ENCODE data around the gene ENTPD2.
"Not testable (repeated sequence)": the region's sequence is repeated elsewhere in the genome, so short reads cannot be mapped to it uniquely, and the experiment has no call there.

ENTPD2 gene

DNA sequence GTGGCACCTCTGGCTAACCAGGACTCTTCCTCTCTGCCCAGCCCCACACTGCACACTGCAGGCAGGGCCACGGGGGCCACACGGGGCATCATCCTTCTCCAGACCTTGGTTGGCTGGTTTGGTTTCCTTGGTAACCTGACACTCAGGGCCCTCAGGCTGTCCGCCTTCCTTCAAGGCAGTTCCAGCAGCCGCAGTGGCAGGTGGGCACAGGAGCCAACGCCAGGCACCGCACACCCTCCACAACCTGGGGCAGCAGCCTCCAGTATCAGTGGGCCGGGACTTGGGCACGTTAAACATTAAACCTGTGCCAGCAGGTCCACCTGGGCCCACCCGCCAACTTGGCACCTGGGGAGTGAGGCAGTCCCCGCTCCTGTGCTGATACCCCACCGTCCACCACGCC, 9.8 kb downstream of the ENTPD2 start:
- no peak for FAIRE-seq

DNA sequence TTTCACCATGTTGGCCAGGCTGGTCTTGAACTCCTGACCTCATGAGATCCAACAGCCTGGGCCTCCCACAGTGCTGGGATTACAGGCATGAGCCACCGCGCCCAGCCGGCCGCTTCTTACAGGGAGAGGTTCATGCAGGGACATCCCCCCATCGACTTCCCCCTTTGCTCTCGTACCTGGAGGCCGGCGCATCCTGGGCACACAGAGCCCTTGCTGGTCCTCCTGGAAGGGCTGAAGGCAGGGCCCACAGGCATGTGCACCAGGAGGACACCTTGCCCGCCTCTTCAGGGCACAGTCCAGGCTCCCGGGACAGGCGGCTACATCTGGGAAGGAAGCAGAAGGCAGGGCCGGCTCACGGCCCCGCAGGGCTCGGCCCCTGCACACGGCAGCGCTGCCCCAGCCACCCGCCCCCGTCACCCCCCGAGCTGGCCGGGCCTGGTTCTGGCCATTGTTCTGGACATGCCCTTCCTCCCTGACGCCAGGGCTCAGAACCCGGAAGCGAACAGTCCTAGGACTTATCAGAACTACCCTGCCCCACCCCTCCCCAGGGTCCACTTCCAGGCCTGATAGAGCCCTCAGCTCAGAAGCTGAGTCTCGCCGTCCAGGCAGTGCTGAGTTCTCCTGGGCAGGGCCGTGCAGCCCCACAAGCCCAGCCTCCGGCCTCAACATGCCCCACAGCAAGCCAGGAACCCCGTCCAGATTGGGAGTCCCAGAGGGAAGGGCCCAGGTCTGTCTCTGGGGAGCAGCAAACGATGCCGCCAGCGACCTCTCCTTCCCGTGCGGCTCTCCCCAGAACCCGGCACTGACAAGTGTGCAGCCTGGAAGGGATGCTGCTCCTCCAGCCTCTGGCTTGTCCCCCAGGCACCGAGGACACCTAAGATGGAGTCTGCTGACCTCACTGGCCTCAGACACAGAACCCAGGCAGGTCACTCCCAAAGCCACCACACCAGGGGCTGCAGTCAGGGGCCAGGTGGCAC, 10.8 kb downstream of the ENTPD2 start:
- no peak for FAIRE-seq

DNA sequence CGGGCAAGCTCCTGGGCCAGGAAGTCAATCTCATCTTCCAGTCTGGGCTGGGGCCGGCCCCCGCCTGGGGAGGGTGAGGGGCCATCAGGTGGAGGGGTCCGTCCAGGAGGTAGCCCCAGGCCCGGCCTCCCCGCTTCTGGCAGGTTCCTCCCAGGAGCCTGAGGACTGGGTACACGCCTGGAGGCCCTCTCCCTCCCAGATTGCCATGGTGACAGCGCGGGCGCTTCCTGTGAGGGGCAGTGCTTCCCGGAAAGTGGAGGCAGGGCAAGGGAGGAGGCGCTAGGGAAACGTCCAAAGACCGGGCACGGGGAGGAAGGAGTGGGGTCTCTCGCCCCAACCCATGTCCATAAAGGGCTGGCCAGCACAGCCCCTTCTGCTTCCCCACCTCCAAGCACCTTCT, 12.7 kb downstream of the ENTPD2 start:
- no peak for FAIRE-seq

DNA sequence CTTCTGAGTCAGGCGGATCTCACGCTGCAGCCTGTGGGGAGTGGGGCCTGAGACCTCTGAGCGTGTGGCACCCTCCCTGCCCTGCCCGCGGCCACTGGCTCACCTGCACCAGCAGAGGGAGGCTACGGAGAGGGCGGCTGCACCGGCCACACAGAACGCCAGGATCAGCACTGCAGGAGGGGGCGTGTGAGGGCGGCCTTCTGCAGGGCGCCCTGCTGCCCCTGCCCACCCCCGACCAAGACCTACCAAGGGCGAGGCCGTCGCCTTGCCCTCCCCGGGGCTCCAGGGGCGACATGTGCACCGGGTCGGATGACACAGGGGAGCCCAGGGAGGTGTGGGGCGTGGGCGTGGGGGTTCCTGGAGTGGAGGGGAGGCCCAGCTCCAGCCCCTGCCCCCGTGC, 13.3 kb downstream of the ENTPD2 start:
- FAIRE-seq, result no peak

DNA sequence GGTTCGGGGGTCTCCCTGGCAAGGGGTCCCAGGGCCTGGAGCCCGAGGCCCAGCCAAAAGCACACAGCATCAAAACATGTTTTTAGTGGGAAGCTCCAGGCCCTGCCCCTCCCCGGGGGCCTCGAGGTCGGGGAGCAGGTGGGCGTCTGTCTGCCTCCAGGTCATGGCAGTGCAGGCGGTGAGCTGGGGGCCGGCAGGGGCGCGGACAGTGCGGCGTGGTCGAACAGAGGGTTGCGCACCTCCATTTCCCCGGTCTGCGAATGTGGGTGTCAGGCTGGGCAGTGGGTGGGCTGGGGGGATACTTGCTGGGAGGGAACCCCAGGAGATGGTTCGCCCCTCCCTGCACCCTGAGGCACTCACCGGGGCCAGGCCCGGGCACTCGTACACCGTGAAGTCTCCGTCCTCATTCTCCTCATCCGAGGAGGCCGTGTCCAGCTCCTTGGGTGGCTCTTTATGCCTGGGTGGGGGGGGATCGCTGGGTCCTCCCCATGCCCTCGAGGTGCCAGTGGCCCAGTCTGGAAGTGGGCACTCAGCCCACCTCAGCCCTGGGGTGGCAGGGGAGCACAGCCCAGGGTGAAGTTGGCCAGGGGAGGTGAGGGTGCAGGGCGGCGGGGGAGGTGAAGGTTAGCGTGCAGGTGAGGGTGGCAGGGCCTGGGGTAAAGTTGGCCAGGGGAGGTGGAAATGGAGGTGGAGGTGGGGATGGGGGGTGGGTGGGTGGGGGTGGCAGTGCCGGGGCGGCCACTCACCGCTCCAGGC, 14.1 kb downstream of the ENTPD2 start:
- no peak for FAIRE-seq

DNA sequence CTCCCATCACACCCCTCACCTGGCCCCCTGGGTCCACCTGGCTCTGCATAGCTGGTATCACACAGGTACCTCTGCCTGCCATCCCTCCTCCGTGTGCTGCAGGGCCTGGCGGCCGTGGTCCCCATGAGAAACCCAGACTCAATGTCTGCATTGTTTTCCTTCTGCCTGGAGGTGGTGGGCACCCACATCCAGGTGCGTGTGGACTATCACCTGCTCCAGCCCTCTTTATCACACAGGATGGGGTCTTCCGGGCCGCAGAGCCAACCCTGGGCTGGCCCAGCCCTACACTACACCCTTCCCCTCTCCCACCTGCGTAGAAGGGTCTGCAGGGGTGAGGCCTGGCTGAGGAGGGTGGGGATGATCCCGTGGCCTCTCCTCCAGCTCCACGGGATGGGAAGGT, 14.9 kb downstream of the ENTPD2 start:
- FAIRE-seq, result no peak

DNA sequence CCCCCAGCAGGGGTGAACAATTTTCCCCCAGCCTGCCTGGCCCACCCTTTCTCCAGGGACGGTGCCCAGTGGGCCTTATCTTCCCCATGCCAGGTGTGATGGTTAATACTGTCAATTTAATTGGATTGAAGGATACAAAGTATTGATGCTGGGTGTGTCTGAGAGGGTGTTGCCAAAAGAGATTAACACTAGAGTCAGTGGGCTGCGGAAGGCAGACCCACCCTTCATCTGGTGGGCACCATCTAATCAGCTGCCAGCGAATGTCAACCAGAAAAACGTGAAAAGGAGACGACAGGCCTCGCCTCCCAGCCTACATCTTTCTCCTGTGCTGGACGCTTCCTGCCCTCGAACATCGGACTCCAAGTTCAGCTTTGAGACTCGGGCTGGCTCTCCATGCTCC, 16.4 kb downstream of the ENTPD2 start:
- no peak for FAIRE-seq

DNA sequence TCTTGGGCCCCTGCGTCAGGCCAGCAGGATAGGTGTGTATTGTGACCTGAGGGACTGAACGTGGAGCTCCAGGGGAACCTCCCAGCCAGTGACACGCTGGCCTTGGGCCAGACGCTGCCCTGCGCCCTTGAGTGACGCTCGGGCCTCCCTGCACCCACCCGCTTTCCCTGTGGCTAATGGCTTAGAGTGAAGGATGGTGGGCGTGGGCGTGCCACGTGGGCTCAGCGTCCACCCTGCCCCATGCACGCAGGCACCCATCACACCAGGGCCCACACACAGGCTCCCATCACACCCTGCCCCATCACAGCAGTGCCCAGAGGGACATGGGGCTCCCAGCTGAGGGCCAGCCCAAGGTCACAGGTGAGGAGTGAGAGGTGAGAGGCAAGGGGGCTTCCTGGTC, 16.8 kb downstream of the ENTPD2 start:
- FAIRE-seq, result no peak

DNA sequence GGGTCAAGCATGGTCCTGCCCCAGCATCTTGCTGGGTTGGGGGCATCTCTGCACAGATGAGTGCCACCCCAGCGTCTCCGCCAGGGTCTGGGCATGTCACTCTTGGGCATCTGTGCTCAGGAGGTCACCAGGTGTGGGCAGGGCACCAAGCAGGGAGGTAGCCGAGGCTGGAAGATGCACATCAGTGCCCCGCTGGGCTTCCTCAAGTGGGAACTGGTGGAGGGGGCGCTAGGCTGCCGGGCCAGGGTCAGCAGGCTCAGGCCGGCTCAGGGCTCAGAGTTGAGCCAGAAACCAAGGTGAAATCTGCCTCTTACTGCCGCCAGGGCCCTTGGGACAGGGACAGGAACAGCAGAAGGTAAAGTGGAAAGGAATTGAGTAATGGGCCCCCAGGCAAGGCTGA, 17.9 kb downstream of the ENTPD2 start:
- FAIRE-seq, result no peak

DNA sequence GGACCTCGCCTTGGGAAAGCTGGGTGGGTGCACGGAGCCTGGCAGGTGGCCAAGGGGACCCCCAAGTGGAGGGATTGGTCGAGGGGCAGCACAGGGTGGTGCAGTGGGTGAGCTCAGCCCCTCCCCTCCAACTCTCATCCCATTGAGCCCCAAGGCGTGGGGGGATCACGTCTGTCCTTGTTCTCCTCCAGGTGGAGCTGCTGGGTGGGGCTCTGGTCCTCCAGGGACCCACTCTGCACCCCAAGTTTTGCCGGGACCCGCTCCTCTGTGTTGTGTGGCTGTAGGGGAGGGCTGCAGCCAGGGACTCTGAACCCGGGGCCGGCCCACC, 18.4 kb downstream of the ENTPD2 start:
- FAIRE-seq, result no peak

DNA sequence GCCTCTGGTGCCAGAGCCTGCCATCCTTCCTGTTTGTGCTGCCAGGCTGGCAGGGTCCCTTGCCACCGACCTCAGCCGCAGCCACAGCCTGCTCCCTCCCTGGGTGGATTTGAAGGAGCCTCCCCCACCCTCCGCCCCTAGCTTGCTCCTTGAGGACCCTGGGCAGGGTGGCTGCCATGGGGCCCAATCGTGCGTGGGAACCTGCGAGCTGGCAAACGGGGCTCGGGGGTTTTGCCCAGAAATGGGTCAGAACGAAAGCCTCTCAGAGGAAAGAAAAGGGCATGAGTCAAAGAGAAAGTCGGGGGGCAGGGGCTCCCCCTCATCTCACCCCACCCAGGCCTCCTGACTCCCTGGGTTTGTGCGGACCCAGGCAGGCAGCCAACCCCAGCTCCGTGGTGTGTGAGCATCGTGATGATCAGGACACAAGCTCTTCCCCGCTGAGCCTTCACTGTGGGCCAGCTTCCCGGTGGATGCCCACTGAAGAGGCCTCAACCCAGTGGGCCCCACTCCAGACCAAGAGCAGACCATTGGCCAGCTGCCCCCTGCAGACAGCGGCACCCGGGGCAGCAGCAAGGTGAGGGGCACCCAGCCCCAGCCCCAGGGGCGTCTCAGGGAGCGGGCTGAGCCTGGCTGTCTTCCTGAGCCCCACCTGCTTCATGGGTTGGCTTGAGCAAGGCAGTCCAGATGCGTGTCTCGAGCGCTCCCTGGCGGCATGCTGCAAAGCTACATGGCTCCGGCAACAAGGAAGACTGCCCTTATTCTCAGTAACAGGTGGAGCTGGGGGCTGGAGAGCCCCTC, 19.0 kb downstream of the ENTPD2 start:
- no peak for FAIRE-seq

DNA sequence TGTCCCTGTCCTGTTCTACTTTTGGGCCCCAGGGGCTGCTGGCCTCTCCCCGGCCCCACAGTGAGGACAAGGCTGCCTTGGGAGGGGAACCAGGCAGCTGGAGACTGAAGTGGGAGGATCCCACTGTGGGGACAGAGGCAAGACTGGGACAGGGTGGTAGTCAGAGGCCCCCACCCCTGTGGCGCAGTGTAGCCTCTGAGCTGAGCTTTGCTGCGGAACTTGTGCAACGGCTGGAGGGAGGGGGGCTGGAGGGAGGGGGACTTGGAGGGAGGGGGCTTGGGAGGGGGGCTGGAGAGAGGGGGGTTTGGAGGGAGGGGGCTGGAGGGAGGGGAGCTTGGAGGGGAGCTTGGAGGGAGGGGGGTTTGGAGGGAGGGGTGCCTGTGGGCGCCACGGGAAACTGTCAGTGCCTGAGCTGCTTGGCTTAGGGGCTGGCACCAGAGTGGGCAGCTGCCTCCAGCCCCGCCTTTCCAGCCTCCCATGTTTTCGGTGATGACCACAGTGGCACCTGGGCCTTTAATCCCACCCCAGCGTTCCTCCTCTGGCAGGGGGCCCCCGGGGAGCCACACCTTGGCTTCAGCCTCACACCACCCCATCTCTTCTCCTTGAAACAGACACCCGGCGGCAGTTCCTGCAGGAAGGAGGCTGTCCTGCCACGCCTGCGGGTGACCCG, 19.7 kb downstream of the ENTPD2 start:
- no peak for FAIRE-seq

DNA sequence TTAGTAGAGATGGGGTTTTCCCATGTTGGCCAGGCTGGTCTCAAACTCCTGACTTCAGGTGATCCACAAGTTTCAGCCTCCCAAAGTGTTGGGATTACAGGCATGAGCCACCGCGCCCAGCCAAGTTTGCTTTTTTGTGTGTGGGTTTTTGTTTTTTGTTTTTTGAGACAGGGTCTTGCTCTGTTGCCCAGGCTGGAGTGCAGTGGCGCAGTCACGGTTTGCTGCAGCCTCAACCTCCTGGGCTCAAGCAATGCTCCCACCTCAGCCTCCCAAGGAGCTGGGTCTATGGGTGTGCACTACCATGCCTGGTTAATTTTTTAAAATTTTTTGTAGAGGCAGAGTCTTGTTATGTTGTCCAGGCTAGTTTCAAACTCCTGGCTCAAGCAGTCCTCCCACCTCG, 20.4 kb downstream of the ENTPD2 start:
- FAIRE-seq, result not testable (repeated sequence)

DNA sequence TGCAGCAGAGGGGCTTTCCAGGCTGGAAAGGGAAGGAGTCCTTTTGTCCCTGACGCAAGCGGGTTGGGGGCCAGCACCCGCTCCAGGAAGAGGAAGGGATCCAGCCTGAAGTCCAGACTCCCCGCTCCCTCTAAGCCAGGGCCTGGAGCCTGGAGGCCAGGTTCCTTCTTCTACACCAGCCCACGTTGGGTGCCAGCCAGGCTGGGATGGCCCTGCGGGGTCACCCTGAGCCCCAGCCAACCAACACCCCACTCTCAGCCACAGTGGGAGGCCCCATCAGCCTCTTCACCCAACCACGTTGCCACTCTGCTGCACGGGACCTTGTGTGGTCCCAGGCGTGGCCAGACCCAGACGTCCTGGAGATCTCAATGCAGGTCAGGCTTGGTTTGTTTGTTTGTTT, 21.0 kb downstream of the ENTPD2 start:
- FAIRE-seq, result no peak

DNA sequence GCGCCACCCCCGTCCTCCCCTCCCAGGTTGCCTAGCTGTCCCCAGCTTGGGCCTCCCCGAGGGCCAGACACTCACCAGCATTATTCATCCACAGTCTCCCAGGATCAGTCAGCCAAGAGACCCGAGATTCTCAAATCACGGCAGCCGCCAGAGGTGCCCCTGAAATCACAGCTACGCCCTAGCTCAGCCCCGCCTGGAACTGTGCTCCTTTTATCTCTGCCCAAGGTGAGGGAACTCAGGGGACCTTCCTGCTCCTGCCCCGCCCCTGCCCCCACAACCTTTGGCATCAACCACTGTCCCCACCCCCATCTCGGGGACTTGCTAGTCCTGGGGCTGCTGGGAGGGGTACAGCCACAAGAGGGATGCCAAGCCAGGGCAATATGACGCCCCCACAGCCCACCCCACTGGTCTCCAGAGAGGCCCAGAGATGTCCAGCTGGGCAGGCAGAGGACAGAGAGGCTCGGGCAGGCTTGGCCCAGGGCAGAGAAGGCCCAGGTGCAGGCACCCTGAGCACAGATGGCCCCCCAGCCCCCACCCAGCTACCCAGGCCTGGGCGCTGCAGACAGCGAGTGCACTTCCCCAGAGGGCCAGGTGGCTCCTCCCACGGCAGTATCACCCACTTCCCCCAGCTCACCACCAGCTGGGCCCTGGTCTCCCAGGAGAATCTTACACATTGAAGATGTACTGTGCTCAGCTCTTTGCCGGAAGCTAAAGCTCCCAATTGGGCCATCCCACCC, 21.8 kb downstream of the ENTPD2 start, which contains the start of gene FUT7:
Gene FUT7, minus strand, starts transcription at position 185 of the 737 bp plus-strand sequence. Its CDS starts 97 bp downstream, at position 88.
- FAIRE-seq, result no peak

DNA sequence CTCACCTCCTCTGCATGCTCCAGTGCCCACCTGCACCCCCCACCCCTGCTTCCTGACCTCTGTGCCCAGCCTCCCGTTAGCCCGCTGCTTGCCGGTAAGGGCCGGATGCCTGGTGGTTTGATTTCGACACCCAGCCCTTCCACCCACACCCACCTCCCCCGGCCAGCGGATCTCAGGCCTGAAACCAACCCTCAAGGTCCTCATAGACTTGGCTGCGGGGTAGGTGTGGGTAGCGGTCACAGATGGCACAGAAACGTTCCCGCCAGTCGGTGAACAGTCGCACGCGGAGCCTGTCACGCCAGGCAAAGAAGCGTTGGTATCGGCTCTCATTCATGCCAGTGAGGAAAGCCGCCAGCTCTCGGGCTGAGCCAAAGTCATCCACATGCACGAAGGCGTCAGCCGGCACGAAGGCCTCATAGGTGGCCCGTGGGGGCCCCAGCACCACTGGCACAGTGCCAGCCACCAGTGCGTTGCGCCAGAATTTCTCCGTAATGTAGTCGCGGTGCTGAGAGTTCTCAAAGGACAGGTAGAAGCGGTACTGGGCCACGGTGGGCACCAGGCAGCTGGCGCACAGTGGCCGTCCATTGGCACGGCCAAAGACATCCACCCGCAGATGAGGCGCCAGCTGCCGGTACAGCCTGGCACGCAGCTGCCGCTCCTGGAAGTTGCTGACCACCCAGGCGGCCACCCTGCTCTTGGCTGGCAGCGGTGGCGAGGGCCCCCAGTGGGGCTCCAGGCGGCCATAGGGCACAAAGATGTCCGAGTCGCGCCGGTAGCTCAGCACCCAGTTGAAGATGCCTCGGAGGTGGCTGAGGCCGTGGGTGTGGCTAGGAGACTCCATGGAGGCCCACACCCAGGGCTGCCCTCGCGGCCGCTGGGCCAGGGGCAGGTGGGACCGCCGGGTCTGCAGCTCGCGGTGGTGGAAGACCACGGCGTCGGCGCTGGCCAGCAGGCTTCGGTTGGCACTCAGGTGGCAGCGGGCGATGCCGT, 23.0 kb downstream of the ENTPD2 start:
- FAIRE-seq, result no peak

DNA sequence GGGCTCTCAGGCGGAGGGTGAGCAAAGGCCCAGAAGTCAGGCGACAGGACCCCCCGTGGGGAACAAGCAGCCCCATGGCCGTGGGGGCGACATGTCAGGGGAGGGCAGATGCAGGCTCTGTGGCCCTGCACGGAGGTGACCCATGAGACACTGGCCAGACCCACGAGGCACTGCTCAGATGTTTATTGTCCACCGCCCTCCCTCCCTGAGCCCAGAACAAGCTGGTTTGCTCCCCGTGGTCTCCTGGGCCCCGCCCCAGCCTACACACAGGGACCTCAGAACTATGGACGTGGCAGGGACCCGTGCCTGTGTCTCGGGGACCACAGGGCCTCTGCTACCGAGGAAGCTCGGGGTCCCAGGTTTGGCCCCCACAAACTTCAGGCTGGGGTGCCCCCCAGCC, 23.9 kb downstream of the ENTPD2 start:
- FAIRE-seq, result no peak

DNA sequence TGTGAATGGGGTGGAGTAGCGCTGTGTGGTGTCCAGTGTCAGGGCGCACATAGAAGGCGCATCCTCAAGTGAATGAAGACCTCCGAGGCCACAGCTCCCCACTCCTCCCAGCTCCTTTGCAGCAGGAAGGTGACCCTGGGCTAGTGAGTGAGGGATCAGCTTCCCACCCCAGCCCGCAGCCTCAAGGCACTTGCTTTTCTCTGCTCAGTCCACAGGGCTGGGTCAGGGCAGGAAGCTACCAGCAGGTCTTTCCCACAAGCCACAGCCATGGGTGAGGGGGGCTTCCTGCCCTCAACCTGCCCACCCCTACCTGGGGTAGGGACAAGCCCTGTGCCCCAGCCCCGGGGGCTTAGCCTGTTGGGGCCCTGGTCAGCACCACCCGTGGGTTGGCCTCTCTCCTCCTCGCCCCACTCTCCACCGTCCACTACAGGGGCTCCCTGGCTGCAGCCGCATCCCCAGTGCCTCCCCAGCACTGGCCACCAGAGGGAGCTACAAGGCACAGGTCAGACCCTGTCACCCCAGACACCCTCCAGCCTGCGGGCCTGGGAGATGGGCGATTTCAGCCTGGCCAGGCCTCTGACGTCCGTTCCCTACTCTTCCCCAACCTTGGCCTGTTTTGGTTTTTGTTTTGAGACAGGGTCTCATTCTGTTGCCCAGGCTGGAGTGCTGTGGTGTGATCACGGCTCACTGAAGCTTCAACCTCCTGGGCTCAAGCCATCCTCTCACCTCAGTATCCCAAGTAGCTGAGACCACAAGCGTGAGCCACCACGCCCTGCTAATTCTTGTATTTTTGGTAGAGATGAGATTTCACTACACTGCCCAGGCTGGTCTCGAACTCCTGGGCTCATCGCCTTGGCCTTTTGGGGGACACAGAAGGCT, 24.6 kb downstream of the ENTPD2 start:
- FAIRE-seq, result no peak

DNA sequence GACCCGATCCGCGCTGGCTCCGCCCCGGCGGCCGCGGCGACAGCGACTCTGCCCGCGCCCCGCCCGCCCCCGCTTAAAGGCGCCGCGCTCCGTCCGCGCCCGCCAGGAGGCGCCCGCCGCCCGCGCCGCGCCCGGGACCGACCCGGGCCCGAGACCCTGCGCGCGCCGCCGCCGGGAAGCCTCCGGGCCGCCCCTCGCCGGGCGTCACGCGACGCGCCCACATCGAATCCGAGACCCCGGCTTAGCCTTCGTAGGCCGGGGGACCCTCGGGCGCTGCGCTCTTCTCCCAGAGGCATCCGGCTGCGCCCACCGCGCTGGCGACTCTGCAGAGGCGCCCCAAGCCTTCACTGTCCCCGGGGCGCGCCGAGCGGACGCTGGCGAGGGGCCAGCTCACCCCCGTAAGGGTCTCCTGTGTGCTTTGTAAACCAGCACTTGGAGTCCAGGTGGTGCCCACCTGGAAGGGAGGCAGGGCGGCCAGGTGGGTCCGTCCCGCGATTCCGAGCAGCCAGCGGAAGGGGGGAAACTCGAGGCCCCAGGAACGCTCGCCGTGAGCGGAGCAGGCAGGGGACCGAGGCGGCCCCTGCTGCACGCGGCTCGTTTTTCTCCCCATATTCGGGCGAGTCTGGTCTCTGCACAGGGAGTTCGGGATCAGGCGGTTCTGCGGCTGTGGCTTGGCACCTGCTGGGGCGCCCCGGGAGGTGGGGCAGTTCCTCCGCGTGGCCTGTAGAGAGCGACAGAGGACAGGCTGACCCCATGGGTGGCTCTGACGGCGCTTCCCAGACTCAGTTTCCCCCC, 25.4 kb downstream of the ENTPD2 start:
- FAIRE-seq, result no peak

Data from TTC549 (cell line).